HG03469 (cell line): ENCODE results near the gene MAP2K4.

Experiments
- ATAC-seq: cut with Tn5 transposase; IDR thresholded peaks from one replicate; pipeline ENCODE4 v1.9.1; 2021; ENCODE audit warnings: mild to moderate bottlenecking, moderate library complexity, moderate number of reproducible peaks; ENCODE audit not compliant: unreplicated experiment

Gene MAP2K4

GRCh38 chr17:12035673-12036072 lies 15.0 kb downstream of the MAP2K4 start:
- ATAC-seq: no peak

GRCh38 chr17:12037970-12038369 lies 17.3 kb downstream of the MAP2K4 start:
- no peak for ATAC-seq

- no peak for ATAC-seq
Observed at GRCh38 chr17:12040478-12040877, 19.8 kb downstream of the MAP2K4 start.

- no peak for ATAC-seq
Observed at GRCh38 chr17:12041312-12041711, 20.6 kb downstream of the MAP2K4 start.

DNA sequence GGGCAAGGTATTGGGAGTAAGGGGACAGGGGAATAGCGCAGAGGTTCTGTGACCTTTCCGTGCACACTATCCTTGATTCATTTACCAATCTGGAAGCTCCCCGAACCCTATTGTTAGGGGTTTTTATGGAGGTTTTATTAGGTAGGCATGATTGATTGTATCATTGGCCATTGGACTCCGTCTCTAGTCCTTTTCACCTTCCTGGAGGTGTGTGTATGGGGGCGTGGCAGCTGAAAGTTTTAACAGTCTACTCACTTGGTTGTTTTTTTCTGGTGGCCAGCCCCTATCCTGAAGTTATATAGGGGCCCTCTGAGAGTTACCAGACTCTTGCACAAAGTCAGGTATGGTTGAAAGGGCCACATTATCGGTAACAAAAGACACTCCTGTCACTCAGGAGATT lies 23.0 kb downstream of the MAP2K4 start:
- no peak for ATAC-seq

- no peak for ATAC-seq
Observed at GRCh38 chr17:12046786-12047185, 26.1 kb downstream of the MAP2K4 start.

DNA sequence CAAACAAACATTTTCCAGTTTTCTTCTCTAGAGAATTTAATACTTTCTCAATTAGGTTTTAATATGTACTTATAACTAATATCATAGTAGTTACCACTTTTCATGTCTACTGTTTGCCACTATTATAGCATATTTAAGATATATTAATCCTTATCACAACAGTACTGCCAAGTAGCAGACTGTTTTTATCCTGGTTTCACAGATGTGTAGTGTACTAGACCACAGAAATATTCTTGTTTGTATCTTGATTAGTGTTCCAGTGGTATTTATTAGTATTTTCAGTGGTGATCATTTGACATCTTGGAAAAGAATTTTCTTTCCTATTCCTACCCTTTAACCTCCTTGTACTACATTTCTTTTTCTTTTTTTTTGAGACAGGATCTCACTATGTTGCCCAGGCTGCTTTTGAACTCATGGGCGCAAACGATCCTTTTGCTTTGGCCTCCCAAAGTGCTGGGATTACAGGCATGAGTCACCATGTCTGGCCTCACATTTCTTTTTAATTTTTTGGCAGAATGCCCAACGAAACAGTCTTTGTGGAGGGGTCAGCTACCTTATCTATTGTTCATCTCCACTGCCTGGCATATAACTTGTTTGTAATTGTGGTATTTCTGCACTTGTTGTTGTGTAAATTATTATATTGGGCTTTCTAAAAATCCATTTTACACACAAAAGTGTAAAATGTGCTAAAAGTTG lies 27.2 kb downstream of the MAP2K4 start:
- no peak for ATAC-seq

DNA sequence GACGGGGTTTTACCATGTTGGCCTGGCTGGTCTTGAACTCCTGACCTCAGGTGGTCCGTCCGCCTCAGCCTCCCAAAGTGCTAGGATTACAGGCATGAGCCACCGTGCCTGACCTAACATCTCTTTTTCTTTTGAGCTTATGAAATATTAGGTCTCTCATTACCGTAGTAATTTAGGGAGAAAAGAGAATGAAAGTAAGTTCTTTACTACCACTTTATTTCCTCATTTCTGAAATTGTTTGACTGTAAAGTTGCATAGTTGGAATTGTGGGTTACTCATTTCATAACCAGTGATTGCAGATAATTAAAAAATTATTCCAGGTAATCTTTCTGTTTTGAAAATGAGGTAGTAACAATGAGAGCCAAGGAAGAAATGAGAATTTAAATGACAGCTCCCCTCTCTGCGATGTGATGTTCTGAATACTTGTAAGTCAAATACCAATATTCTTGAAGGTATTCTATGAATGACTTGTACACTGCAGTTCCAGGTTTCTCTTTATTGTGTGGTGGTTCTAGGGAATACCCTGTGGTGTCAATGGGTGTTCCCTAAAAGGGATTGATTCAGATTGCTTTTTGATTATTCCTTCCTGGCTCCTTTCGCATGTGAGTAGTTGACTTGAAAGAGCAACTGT lies 28.3 kb downstream of the MAP2K4 start:
- ATAC-seq: no peak

GRCh38 chr17:12050646-12051225 lies 30.1 kb downstream of the MAP2K4 start:
- ATAC-seq: no peak

DNA sequence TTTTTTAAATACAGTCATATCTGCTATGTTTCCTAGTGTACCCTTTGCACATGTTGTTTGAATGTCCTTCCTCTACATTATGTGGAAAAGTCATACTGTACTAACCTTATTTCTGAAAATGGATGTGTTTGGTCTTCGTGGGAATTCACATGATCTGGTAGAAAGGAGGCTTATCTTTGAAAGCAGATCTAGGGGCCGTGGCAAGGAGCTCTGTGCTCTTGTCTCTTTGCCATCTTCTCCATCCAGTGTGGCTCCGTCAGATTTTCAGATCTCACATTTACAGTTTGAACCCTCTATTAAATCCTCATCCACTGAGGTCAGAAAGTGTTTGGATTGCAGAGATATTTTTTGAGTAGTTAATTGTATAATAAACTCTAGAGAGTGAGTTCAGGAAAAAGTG lies 32.9 kb downstream of the MAP2K4 start:
- ATAC-seq: no peak

- ATAC-seq: no peak
Observed at GRCh38 chr17:12055889-12056288, 35.2 kb downstream of the MAP2K4 start.

GRCh38 chr17:12057520-12057919 lies 36.8 kb downstream of the MAP2K4 start:
- no peak for ATAC-seq

DNA sequence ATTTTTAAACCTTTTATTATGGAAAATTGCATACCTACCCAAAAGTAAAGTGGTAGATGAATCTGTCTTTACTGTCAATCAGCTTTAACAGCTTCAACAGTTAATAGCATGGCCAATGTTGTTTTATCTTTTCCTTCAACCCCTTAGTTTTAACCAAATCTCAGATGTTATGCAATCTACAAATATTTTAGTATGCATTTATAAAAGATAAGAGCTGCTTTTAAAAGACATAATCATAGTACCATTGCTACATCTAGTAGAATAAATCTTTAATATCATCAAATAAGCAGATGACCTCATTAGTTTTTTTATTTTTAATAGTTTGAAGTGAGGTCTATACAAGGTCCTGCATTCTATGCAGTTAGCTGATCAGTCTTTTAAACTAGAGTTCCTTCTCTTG lies 37.9 kb downstream of the MAP2K4 start:
- ATAC-seq: no peak

GRCh38 chr17:12062249-12062648 lies 41.6 kb downstream of the MAP2K4 start:
- ATAC-seq: no peak

DNA sequence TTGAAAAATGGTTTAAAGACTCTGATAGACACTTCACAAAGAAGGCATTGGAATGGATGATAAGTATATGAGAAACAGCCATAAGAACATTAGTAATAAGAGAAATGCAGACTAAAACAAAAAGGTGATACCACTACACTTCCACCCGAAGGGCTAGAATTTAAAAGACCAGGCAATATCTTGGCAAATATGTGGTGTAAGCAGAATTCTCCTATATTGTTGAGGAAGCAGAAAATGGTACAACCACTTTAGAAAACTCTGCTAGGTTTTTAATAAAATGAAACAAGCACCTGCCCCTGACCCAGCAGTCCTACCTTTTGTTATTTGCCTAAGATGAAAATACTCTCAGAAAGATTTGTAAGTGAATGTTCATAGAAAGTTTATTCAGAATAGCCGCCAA lies 43.7 kb downstream of the MAP2K4 start:
- ATAC-seq: no peak

DNA sequence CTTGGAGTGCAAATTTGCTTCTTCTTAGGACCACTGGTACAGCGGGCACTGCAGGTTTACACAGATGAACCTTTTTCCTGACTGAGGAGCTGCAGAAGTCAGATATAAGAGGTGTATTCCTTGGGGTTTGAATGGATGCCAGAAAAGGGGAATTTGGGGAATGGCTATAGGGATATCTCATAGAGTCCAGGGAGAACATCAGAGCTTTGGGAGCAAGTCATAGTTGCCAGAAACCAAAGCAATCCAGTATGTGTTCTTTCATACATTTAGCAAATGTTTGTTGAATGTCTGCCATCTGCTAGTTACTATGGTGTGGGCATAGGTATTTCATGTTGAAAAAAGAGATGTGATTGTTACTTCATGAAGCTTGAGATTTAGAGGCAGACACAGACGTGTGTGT lies 46.8 kb downstream of the MAP2K4 start:
- no peak for ATAC-seq

GRCh38 chr17:12068946-12069345 lies 48.3 kb downstream of the MAP2K4 start:
- ATAC-seq: no peak

DNA sequence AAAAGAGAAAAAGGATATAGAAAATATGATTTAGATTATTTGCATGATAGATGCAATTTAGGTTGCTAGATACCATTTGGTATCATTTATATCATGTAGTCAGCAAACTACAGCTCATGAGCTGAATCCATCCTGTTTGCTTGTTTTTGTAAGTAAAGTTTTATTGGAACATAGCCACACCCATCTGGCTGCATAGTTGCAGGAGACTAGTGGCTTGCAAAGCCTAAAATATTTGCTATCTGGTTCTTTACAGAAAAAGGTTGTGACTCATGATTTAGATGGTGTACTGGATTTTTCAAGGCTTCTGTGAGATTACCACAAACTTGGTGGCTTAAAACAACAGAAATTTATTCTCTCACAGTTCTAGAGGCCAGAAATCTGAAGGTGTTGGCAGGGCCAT lies 49.9 kb downstream of the MAP2K4 start:
- ATAC-seq: no peak

DNA sequence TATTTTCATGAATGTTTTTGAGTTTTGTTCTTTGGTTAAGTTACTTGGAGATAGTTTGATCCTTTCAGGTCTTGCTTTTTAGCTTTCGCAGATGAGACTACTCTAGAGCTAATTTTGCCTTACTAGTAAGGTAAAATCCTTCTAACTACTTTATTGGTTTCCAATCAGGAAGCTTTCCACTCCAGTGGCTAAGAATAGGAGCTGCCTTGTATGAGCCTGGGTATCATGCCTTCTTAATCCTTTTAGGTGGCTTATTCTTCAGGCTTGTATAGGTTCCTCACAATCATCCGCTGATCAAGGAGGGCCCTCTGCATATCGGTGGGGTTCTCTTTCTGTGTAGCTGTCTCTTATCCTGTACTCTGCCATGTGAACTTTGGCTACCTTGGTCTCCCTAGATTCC lies 53.7 kb downstream of the MAP2K4 start:
- no peak for ATAC-seq

DNA sequence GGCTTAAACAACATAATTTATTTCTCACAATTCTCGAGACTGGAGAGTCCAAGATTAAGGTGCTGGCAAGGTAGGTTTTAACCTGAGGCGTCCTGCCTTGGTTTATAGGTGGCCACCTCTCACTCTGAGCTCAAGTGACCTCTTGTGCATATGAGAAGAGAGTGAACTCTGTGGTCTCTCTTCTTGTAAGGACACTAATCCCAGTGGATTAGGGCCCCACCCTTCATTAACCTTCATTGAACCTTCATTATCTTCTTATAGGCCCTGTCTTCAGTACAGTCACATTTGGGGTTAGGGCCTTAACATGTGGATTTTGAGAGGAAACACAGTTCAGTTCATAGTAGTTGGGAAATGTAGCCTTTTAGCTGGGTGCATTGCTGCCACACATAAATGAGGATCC lies 57.1 kb downstream of the MAP2K4 start:
- no peak for ATAC-seq

GRCh38 chr17:12078791-12079190 lies 58.1 kb downstream of the MAP2K4 start:
- no peak for ATAC-seq

DNA sequence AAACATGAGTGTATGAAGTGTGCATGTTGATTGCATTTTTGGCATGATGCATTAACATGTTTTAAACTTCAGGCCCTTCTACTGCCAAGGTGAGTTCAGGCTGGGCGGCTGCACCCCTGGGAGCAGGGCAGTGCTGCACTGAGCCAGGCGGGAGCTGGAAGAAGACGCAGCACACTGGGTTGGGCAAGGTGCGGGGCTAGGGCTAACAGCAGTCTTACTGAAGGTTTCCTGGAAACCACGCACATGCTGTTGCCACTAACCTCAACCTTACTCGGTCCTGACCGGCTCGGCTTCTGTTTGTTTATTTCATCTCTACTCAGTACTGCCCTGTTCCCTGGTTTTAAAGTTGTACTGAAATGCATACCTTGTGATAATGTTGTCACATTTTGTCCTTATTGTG lies 61.0 kb downstream of the MAP2K4 start:
- no peak for ATAC-seq
